Thyroid gland (tissue), 4 donors: ENCODE measurements around the gene TCF3. TPM values are rescaled to one million over a fixed set of nuclear protein-coding genes. Genes with fewer than 3 reads are reported as not detected.

Source experiments
- DNase-seq, 2 donors: peaks; one replicate each; pipeline ENCODE4 v3.0.0-alpha.2; 2019
- H3K27ac ChIP-seq, 3 donors: fragments of 200-600 bp; sonication (generic); 1 replicate in 2 of 3; 2 replicates in 1 of 3; pipeline ENCODE4 v1.5.1; 2016 to 2019; ENCODE audit warnings: mild to moderate bottlenecking in 1 of 3, moderate library complexity in 1 of 3
- H3K27me3 ChIP-seq: fragments of 200-600 bp; sonication (generic); one replicate; pipeline ENCODE4 v1.5.1; 2019
- H3K36me3 ChIP-seq, 2 donors: fragments of 200-600 bp; sonication (generic); one replicate each; pipeline ENCODE4 v1.5.1; 2016 to 2019
- H3K4me1 ChIP-seq, 2 donors: fragments of 200-600 bp; sonication (generic); one replicate each; pipeline ENCODE4 v1.5.1; 2017 to 2019
- H3K4me3 ChIP-seq, 3 donors: fragments of 200-600 bp; sonication (generic); replicated peaks in 1 of 3; 1 replicate in 2 of 3; 2 replicates in 1 of 3; pipeline ENCODE4 v1.5.1; 2016; ENCODE audit warnings: mild to moderate bottlenecking in 1 of 3
- H3K9me3 ChIP-seq: fragments of 200-600 bp; sonication (generic); one replicate; pipeline ENCODE4 v1.5.1; 2017
- CTCF ChIP-seq, 6 experiments: fragments of 200-600 bp in 3 of 6; fragments of 450-650 bp in 3 of 6; sonication (generic) in 3 of 6; IDR thresholded peaks; one replicate each; pipeline ENCODE4 v1.5.1; 2016 to 2019; ENCODE audit warnings: antibody characterized with exemption in 6 of 6, mild to moderate bottlenecking in 2 of 6, inconsistent platforms in 1 of 6, moderate library complexity in 1 of 6
- POLR2A ChIP-seq, 2 donors: fragments of 450-650 bp; IDR thresholded peaks; one replicate each; pipeline ENCODE4 v1.6.1; 2017; ENCODE audit warnings: antibody characterized with exemption in 2 of 2, mild to moderate bottlenecking in 2 of 2, moderate library complexity in 1 of 2
- WGBS, 2 donors: methylation state at CpG; one replicate each; pipeline ENCODE4 v1.1.5; 2017; 5-methylcytosine and 5-hydroxymethylcytosine counted together
- intact Hi-C: fragments of 100-400 bp; cut with DNase I; formaldehyde crosslinking; loops from one replicate; pipeline ENCODE4 v1.15.1; 2023
- total RNA-seq, 4 donors: library from RNA; depleted of rRNA; stranded (reverse); fragments of >200 nt; gene quantifications; one replicate each; pipeline ENCODE4 v1.2.3, GENCODE V29; 2016

TCF3 gene
- total RNA-seq, 4 donors from 2014 or later = 28.6 to 70.6 (median 43.8) TPM

- peaks cover 32 to 40% of the 10 kb centered on the region in 2 donors for H3K36me3 ChIP-seq
- H3K4me1 ChIP-seq = no peaks in the 10 kb centered on the region
- intact Hi-C loops = no loop called here
- no peak overlapping the region for H3K4me3 ChIP-seq
- WGBS, 2 donors = 88 to 92% methylated on average over 4 to 10 of the region's 13 CpGs
- H3K9me3 ChIP-seq = no peaks in the 10 kb centered on the region
- TF ChIP-seq CTCF (IDR thresholded peaks at IDR 0.05) (no peak), POLR2A (IDR thresholded peaks at IDR 0.05) (no peak)
- no peak for DNase-seq
- no peak overlapping the region for H3K27ac ChIP-seq
- no peaks in the 10 kb centered on the region for H3K27me3 ChIP-seq
These were observed 67.2 kb downstream of the TCF3 start for GRCh38 chr19:1585243-1585580.

GRCh38 chr19:1584500-1585242 is 67.7 kb downstream of the TCF3 start:
- Histone ChIP-seq H3K4me3 (no peak overlapping the region), H3K9me3 (no peaks in the 10 kb centered on the region), H3K27ac (no peak overlapping the region), H3K27me3 (no peaks in the 10 kb centered on the region), H3K36me3 (peaks cover 34 to 45% of the 10 kb centered on the region in 2 donors), H3K4me1 (no peaks in the 10 kb centered on the region)
- intact Hi-C loops = no loop called here
- no peak for TF ChIP-seq POLR2A (IDR thresholded peaks at IDR 0.05)
- TF ChIP-seq CTCF (IDR thresholded peaks at IDR 0.05) = no peak
- DNase-seq = no peak
- WGBS, 2 donors = 92 to 94% methylated on average over 56 to 71 of the region's 87 CpGs

- intact Hi-C loops = no loop called here
- Histone ChIP-seq H3K4me3 (no peak overlapping the region), H3K27ac (no peak overlapping the region), H3K9me3 (no peaks in the 10 kb centered on the region), H3K36me3 (peaks cover 34 to 54% of the 10 kb centered on the region in 2 donors), H3K4me1 (no peaks in the 10 kb centered on the region), H3K27me3 (no peaks in the 10 kb centered on the region)
- no peak for DNase-seq
- no peak for TF ChIP-seq CTCF (IDR thresholded peaks at IDR 0.05)
- no peak for TF ChIP-seq POLR2A (IDR thresholded peaks at IDR 0.05)
- WGBS, 2 donors = 85 to 100% methylated on average over 1 to 7 of the region's 9 CpGs
These were observed 70.2 kb downstream of the TCF3 start for GRCh38 chr19:1582201-1582600.

- H3K27ac ChIP-seq = no peak overlapping the region
- TF ChIP-seq POLR2A (IDR thresholded peaks at IDR 0.05) = no peak
- no peak for TF ChIP-seq CTCF (IDR thresholded peaks at IDR 0.05)
- H3K4me1 ChIP-seq = no peaks in the 10 kb centered on the region
- H3K27me3 ChIP-seq = no peaks in the 10 kb centered on the region
- no peaks in the 10 kb centered on the region for H3K9me3 ChIP-seq
- DNase-seq = no peak
- intact Hi-C loops = no loop called here
- H3K4me3 ChIP-seq = no peak overlapping the region
- 90 to 98% methylated on average over 8 to 13 of the region's 22 CpGs for WGBS, 2 donors
- H3K36me3 ChIP-seq = peaks cover 34 to 56% of the 10 kb centered on the region in 2 donors
These were observed 71.5 kb downstream of the TCF3 start for GRCh38 chr19:1580957-1581356.

GRCh38 chr19:1580382-1580781 is 72.0 kb downstream of the TCF3 start:
- no peaks in the 10 kb centered on the region for H3K4me1 ChIP-seq
- no peaks in the 10 kb centered on the region for H3K9me3 ChIP-seq
- no peak overlapping the region for H3K27ac ChIP-seq
- H3K4me3 ChIP-seq = no peak overlapping the region
- no peak for DNase-seq
- intact Hi-C loops = no loop called here
- TF ChIP-seq CTCF (IDR thresholded peaks at IDR 0.05) (no peak), POLR2A (IDR thresholded peaks at IDR 0.05) (no peak)
- WGBS, 2 donors = 94 to 98% methylated on average over 20 of the region's 20 CpGs
- H3K27me3 ChIP-seq = no peaks in the 10 kb centered on the region
- peaks cover 34 to 56% of the 10 kb centered on the region in 2 donors for H3K36me3 ChIP-seq
